ENCODE results near the gene SLC44A5.
A peak's percentile ranks its signal among the peaks of the same experiment; 100 is the strongest.
"Not testable (repeated sequence)": the region's sequence is repeated elsewhere in the genome, so short reads cannot be mapped to it uniquely, and the experiment has no call there.

Gene SLC44A5

DNA sequence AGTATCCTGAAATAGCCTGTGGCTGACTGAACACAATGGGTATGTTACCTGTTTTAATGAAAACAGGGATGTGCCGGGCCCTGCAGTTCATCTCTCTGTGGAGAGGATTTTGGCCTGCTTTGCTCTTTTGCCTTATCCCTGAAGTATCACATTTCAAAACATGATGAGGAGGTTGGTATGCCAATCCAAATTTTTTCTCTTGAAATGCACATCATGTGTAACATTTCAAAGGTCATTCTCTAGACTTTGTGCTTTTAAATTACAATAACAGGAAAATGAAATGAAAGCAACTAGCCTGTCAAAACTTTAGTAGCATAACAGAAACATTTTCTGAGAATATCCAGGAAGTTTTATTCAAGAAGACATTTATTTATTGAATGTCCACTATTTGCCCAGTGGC is 118.9 kb downstream of the SLC44A5 start:
- DNase-seq (ENCODE audit: low read depth in 2 of 2): no peak
- TF ChIP-seq, protein P1, sequence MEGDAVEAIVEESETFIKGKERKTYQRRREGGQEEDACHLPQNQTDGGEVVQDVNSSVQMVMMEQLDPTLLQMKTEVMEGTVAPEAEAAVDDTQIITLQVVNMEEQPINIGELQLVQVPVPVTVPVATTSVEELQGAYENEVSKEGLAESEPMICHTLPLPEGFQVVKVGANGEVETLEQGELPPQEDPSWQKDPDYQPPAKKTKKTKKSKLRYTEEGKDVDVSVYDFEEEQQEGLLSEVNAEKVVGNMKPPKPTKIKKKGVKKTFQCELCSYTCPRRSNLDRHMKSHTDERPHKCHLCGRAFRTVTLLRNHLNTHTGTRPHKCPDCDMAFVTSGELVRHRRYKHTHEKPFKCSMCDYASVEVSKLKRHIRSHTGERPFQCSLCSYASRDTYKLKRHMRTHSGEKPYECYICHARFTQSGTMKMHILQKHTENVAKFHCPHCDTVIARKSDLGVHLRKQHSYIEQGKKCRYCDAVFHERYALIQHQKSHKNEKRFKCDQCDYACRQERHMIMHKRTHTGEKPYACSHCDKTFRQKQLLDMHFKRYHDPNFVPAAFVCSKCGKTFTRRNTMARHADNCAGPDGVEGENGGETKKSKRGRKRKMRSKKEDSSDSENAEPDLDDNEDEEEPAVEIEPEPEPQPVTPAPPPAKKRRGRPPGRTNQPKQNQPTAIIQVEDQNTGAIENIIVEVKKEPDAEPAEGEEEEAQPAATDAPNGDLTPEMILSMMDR (IDR thresholded peaks at IDR 0.05; ENCODE audit: low read depth, low read length): no peak
- no peak overlapping the region for H3K4me3 ChIP-seq (replicated peaks in 1 of 2; ENCODE audit: low read depth in 2 of 2, low read length in 2 of 2)

DNA sequence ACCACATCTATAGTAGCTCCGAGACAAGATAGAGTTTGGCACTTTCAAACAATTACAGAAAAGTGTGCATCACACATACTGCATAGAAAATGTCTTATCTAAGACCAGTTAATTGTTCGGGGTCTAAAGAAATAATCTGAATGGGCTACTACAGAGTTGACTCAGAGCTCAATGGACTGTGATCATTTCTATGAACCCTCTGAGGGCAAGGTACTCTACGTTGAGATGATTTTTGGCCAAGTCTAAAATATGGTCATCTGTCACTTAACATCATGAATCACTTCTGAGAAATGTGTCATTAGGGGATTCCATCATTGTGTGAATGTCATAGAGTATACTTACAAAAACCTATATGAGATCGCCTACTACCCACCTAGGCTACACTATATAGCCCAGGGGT is 123.5 kb downstream of the SLC44A5 start:
- no peak overlapping the region for H3K4me3 ChIP-seq (replicated peaks in 1 of 2; ENCODE audit: low read depth in 2 of 2, low read length in 2 of 2)
- no peak for DNase-seq (ENCODE audit: low read depth in 2 of 2)
- TF ChIP-seq, protein P1 (IDR thresholded peaks at IDR 0.05; ENCODE audit: low read depth, low read length): no peak

- TF ChIP-seq, protein P1 (IDR thresholded peaks at IDR 0.05; ENCODE audit: low read depth, low read length): no peak
- no peak for DNase-seq (ENCODE audit: low read depth in 2 of 2)
- no peak overlapping the region for H3K4me3 ChIP-seq (replicated peaks in 1 of 2; ENCODE audit: low read depth in 2 of 2, low read length in 2 of 2)
Observed at GRCh38 chr1:75484789-75485188, 126.1 kb downstream of the SLC44A5 start.

GRCh38 chr1:75482951-75483350 is 128.0 kb downstream of the SLC44A5 start:
- TF ChIP-seq, protein P1 (IDR thresholded peaks at IDR 0.05; ENCODE audit: low read depth, low read length): no peak
- DNase-seq (ENCODE audit: low read depth in 2 of 2): no peak
- no peak overlapping the region for H3K4me3 ChIP-seq (replicated peaks in 1 of 2; ENCODE audit: low read depth in 2 of 2, low read length in 2 of 2)

- not testable (repeated sequence) for DNase-seq (ENCODE audit: low read depth in 2 of 2); H3K4me3 ChIP-seq (replicated peaks in 1 of 2; ENCODE audit: low read depth in 2 of 2, low read length in 2 of 2)
Observed at GRCh38 chr1:75476486-75476885, 134.4 kb downstream of the SLC44A5 start.

DNA sequence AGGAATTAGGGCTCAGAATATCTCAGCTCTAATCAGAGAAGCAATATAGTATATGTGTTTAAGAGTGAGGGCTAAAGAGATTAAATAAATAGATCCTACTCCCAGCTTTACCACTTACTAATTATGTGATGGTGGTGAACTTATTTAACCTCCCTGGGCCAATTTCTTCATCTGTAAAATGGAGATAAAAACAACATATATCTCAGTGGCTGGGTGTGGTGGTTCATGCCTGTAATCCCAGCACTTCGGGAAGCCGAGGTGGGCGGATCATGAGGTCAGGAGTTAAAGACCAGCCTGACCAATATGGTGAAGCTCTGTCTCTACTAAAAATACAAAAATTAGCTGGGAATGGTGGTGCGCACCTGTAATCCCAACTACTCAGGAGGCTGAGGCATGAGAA is 135.2 kb downstream of the SLC44A5 start:
- no peak for DNase-seq (ENCODE audit: low read depth in 2 of 2)
- no peak overlapping the region for H3K4me3 ChIP-seq (replicated peaks in 1 of 2; ENCODE audit: low read depth in 2 of 2, low read length in 2 of 2)

DNA sequence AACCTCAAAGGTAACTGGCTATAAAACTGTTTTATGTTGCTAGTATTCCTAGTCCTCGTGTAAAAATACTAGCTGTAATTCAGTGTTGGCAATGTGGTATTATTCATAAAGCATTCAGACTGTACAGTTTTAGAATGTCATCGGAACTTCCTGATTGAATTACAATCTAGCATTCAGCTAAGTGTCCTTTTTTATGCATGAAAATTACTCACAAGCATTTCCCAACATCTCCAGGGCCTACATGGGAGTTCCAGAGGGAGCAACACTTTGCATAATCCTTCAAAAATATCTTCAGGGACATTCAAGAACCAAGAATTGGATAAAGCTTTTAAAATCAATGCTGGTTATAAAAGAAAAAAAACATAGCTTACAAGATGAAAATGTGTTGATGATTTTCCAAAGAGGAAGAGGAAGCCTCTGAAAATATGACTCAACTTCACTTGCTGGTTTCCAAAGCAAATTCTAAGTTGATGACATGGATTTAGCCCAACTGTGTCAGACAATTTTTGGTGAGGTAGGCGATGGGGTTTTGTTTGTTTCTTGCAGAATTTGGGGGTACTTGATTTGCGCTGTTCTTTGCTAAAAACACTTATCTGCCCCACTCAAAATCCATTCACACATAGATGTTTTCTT is 137.8 kb downstream of the SLC44A5 start:
- TF ChIP-seq, protein P1 (IDR thresholded peaks at IDR 0.05; ENCODE audit: low read depth, low read length): no peak
- peak; percentile 2 to 13 for DNase-seq (ENCODE audit: low read depth in 2 of 2)
- H3K4me3 ChIP-seq (replicated peaks in 1 of 2; ENCODE audit: low read depth in 2 of 2, low read length in 2 of 2): no peak overlapping the region

More for the DNA sequence above, 135.2 kb downstream of the SLC44A5 start:
- TF ChIP-seq, protein P1 (IDR thresholded peaks at IDR 0.05; ENCODE audit: low read depth, low read length): no peak
